HepG2 (cell line): Measurements from ENCODE around the gene ACSL3.

Experiments used
- CHD2 ChIP-seq: IDR thresholded peaks from 2 replicates; pipeline ENCODE4 v1.6.1; 2011; ENCODE audit warnings: low read depth, low read length, improper control_type of control experiment
- CHD4 ChIP-seq: fragments of 200-600 bp; sonication (generic); IDR thresholded peaks from 2 replicates; pipeline ENCODE4 v1.7.0; 2017; ENCODE audit warnings: mild to moderate bottlenecking, low read length, borderline replicate concordance
- KLF6 ChIP-seq: IDR thresholded peaks from 2 replicates; pipeline ENCODE4 v1.8.0; 2016; ENCODE audit warnings: missing biosample characterization, missing genetic modification reagents
- NR1H2 ChIP-seq: sonication (generic); formaldehyde crosslinking; IDR thresholded peaks from 2 replicates; pipeline ENCODE4 v1.8.1; 2022; ENCODE audit warnings: low read depth, missing genetic modification reagents, borderline replicate concordance
- PHB2 ChIP-seq: fragments of 450-650 bp; IDR thresholded peaks from 2 replicates; pipeline ENCODE4 v1.6.1; 2018; ENCODE audit not compliant: partially characterized antibody
- POLR2A ChIP-seq, 2 experiments: IDR thresholded peaks; 2 replicates each; pipeline ENCODE4 v1.6.1; 2011; ENCODE audit warnings: low read depth in 2 of 2, low read length in 2 of 2, mild to moderate bottlenecking in 1 of 2, moderate library complexity in 1 of 2; ENCODE audit not compliant: insufficient read depth in 1 of 2
- YY1 ChIP-seq: IDR thresholded peaks from 2 replicates; pipeline ENCODE4 v1.6.1; 2011; ENCODE audit warnings: low read length, low read depth, moderate library complexity, mild to moderate bottlenecking; ENCODE audit not compliant: insufficient read depth, insufficient replicate concordance
- ZNF720 ChIP-seq: sonication (generic); formaldehyde crosslinking; IDR thresholded peaks from 2 replicates; pipeline ENCODE4 v1.4.0; 2020; ENCODE audit warnings: missing genetic modification reagents
- TF ChIP-seq, protein P1 (sequence below): IDR thresholded peaks from 2 replicates; pipeline ENCODE4 v1.6.1; 2012; ENCODE audit warnings: inconsistent platforms
- TF ChIP-seq, protein P2 (sequence below): sonication (generic); formaldehyde crosslinking; IDR thresholded peaks from 2 replicates; pipeline ENCODE4 v1.5.0; 2020; ENCODE audit warnings: missing genetic modification reagents, mild to moderate bottlenecking, borderline replicate concordance

DNA sequence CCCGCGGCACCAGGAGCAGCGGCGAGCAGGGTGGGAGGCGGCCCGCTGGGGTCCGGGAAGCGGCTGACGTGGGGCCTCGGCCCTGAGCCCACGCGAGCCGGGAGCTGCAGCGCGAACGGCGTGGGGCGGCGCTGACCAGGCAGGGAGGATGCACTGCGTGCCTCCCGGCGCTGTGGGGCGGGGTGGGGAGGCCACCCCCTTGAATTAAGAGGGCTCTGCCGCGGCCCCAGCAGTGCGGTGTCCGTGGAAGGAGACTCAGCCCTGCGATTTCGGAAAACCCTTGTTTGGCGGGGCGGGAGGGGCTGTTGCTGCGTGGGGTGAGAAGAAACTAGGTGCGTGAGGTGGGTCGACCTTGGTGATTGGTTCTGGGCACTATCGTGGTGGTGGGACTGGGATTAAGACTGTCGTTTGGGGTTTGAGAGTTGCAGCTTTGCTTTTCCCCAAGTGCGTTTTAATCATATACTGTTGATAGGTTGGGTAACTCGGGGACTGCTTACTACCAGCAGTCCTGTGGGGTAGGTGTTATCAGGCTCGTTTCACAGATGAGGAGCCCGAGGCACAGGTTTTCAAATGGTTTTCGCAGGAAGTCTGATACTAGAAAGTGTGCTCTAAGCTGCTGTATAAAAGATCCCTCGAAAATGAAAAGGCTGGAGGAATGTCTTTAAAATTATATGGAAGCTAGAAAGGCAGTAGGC, 722 bp downstream of the ACSL3 start:
- TF ChIP-seq PHB2 = no peak
- TF ChIP-seq, protein P1, sequence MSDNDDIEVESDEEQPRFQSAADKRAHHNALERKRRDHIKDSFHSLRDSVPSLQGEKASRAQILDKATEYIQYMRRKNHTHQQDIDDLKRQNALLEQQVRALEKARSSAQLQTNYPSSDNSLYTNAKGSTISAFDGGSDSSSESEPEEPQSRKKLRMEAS = no peak; the same call in none of the 2 replicates
- no peak for TF ChIP-seq CHD2
- TF ChIP-seq, protein P2, sequence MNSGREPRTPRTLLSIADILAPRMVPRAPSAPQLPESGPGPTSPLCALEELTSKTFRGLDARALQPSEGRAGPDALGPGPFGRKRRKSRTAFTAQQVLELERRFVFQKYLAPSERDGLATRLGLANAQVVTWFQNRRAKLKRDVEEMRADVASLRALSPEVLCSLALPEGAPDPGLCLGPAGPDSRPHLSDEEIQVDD (CRISPR knock-in tag) = no peak
- no peak for TF ChIP-seq KLF6 (CRISPR knock-in tag)
- no peak for TF ChIP-seq CHD4
- TF ChIP-seq POLR2A (IDR thresholded peaks at IDR 0.05; ENCODE audit: insufficient read depth in 1 of 2, low read depth in 2 of 2, low read length in 2 of 2) = no peak; a peak in 2 of 4 replicates
- no peak for TF ChIP-seq YY1
- TF ChIP-seq ZNF720 = no peak
- no peak for TF ChIP-seq NR1H2
